Esophagus muscularis mucosa (tissue), 4 donors: ENCODE results near the gene NELFA. TPM values are rescaled to one million over a fixed set of nuclear protein-coding genes. Genes with fewer than 3 reads are reported as not detected.

Experiments used
- DNase-seq: peaks from one replicate; pipeline ENCODE4 v3.0.0-alpha.2; 2017; ENCODE audit errors: extremely low spot score
- H3K27ac ChIP-seq, 4 donors: fragments of 200-600 bp; sonication (generic); replicated peaks in 1 of 4; 1 replicate in 3 of 4; 2 replicates in 1 of 4; pipeline ENCODE4 v1.5.1; 2016 to 2019; ENCODE audit warnings: mild to moderate bottlenecking in 1 of 4
- H3K27me3 ChIP-seq, 4 donors: fragments of 200-600 bp; sonication (generic); one replicate each; pipeline versions ENCODE4 v1.5.1 to v1.6.0; 2016 to 2019
- H3K36me3 ChIP-seq, 4 donors: fragments of 200-600 bp; sonication (generic); one replicate each; pipeline ENCODE4 v1.5.1; 2016 to 2019
- H3K4me1 ChIP-seq, 4 donors: fragments of 200-600 bp; sonication (generic); one replicate each; pipeline ENCODE4 v1.5.1; 2016 to 2019
- H3K4me3 ChIP-seq, 4 donors: fragments of 200-600 bp; sonication (generic); 1 replicate in 2 of 4; 2 replicates in 2 of 4; pipeline ENCODE4 v1.5.1; 2016 to 2019; ENCODE audit warnings: mild to moderate bottlenecking in 4 of 4, moderate library complexity in 1 of 4
- H3K9me3 ChIP-seq, 4 donors: fragments of 200-600 bp; sonication (generic); 1 replicate in 3 of 4; 2 replicates in 1 of 4; pipeline ENCODE4 v1.5.1; 2016 to 2019
- EP300 ChIP-seq: sonication (generic); formaldehyde crosslinking; IDR thresholded peaks from one replicate; pipeline ENCODE4 v1.6.1; 2017; ENCODE audit warnings: antibody characterized with exemption
- POLR2A ChIP-seq: fragments of 450-650 bp; IDR thresholded peaks from one replicate; pipeline ENCODE4 v1.6.1; 2017; ENCODE audit warnings: antibody characterized with exemption, moderate library complexity, mild to moderate bottlenecking, low read depth
- POLR2AphosphoS5 ChIP-seq, 2 donors: sonication (generic); formaldehyde crosslinking; IDR thresholded peaks; one replicate each; pipeline ENCODE4 v1.6.1; 2017; ENCODE audit warnings: antibody characterized with exemption in 2 of 2
- WGBS: methylation state at CpG from one replicate; pipeline ENCODE4 v1.1.5; 2018; 5-methylcytosine and 5-hydroxymethylcytosine counted together
- intact Hi-C: fragments of 100-400 bp; cut with DNase I; formaldehyde crosslinking; loops from one replicate; pipeline ENCODE4 v1.15.1; 2023
- total RNA-seq, 4 donors: library from RNA; depleted of rRNA; stranded (reverse); fragments of >200 nt; gene quantifications; one replicate each; pipeline versions ENCODE4 v1.1.0 to v1.2.1, GENCODE V29; 2016
- TF ChIP-seq, protein P1 (sequence below), 3 experiments: fragments of 200-600 bp in 2 of 3; fragments of 450-650 bp in 1 of 3; sonication (generic) in 2 of 3; IDR thresholded peaks; one replicate each; pipeline ENCODE4 v1.5.1; 2017 to 2019; ENCODE audit warnings: antibody characterized with exemption in 3 of 3, mild to moderate bottlenecking in 2 of 3, moderate library complexity in 1 of 3

NELFA gene
- total RNA-seq, 4 donors from 2014 or later: 15.4 to 23.7 (median 18.7) TPM

GRCh38 chr4:1984406-1985191, 24.2 kb downstream of the NELFA start:
- H3K4me1 ChIP-seq: peaks cover 0 to 9% (median 0%) of the 10 kb centered on the region in 4 donors
- WGBS: 75% methylated on average over 15 of the region's 27 CpGs
- H3K27ac ChIP-seq: no peak overlapping the region
- no peaks in the 10 kb centered on the region for H3K27me3 ChIP-seq
- H3K9me3 ChIP-seq: no peaks in the 10 kb centered on the region
- H3K4me3 ChIP-seq: no peak overlapping the region
- no peak for DNase-seq
- intact Hi-C loops: no loop called here
- TF ChIP-seq, protein P1, sequence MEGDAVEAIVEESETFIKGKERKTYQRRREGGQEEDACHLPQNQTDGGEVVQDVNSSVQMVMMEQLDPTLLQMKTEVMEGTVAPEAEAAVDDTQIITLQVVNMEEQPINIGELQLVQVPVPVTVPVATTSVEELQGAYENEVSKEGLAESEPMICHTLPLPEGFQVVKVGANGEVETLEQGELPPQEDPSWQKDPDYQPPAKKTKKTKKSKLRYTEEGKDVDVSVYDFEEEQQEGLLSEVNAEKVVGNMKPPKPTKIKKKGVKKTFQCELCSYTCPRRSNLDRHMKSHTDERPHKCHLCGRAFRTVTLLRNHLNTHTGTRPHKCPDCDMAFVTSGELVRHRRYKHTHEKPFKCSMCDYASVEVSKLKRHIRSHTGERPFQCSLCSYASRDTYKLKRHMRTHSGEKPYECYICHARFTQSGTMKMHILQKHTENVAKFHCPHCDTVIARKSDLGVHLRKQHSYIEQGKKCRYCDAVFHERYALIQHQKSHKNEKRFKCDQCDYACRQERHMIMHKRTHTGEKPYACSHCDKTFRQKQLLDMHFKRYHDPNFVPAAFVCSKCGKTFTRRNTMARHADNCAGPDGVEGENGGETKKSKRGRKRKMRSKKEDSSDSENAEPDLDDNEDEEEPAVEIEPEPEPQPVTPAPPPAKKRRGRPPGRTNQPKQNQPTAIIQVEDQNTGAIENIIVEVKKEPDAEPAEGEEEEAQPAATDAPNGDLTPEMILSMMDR (IDR thresholded peaks at IDR 0.05): no peak
- TF ChIP-seq POLR2A (no peak), POLR2AphosphoS5 (IDR thresholded peaks at IDR 0.05) (no peak), EP300 (no peak)
- peaks cover 68 to 100% (median 100%) of the 10 kb centered on the region in 4 donors for H3K36me3 ChIP-seq

- H3K9me3 ChIP-seq: no peaks in the 10 kb centered on the region
- intact Hi-C loops: no loop called here
- DNase-seq: no peak
- H3K4me1 ChIP-seq: peaks cover 0 to 9% (median 0%) of the 10 kb centered on the region in 4 donors
- H3K27ac ChIP-seq: no peak overlapping the region
- TF ChIP-seq, protein P1 (IDR thresholded peaks at IDR 0.05): no peak
- TF ChIP-seq POLR2A (no peak), POLR2AphosphoS5 (IDR thresholded peaks at IDR 0.05) (no peak), EP300 (no peak)
- H3K27me3 ChIP-seq: no peaks in the 10 kb centered on the region
- H3K36me3 ChIP-seq: peaks cover 66 to 100% (median 99%) of the 10 kb centered on the region in 4 donors
- WGBS: 86% methylated on average over 20 of the region's 21 CpGs
- no peak overlapping the region for H3K4me3 ChIP-seq
These were observed 24.8 kb downstream of the NELFA start for GRCh38 chr4:1983846-1984405.

DNA sequence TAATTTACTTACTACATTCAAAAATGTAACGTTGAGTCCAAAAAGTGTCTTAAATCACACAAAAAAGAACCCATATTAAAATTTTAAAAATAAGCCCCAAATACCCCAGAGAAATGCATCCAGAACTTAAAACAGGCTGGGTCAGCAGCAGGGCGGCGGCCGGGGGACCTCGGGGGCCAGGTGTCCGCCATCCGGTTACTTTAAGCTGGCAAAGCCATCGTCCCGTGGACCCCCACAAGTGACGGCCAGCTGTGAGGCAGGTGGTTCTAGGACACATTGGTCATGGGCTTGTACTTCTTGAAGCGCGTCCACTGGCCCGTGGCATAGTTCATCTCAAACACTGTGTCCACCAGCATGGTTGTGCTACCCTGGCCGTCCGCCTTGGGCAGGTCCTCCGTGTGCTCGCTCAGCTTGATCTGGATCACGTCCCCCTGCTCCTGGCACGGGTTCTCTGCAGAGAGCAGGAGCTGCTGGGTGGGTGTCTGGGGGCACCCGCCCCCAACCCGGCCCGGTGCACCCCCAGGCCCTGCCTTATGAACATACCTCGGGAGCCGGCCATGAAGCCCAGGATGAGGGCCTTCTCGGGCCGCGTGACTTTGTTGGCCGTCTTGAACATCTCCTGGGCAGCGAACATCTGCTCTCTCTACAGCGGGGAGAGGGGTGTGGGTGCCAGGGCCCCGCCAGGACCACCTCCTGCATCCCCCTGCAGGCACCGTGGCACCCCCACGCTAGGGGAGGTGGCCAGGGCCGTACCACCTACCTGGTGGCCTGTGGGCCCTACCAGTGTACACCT, 25.5 kb downstream of the NELFA start:
- H3K36me3 ChIP-seq: peaks cover 73 to 100% (median 99%) of the 10 kb centered on the region in 4 donors
- no peak overlapping the region for H3K27ac ChIP-seq
- WGBS: 91% methylated on average over 22 of the region's 34 CpGs
- no peak for TF ChIP-seq POLR2AphosphoS5 (IDR thresholded peaks at IDR 0.05)
- TF ChIP-seq, protein P1 (IDR thresholded peaks at IDR 0.05): no peak
- TF ChIP-seq EP300: no peak
- TF ChIP-seq POLR2A: no peak
- no peak for DNase-seq
- H3K27me3 ChIP-seq: no peaks in the 10 kb centered on the region
- no peak overlapping the region for H3K4me3 ChIP-seq
- H3K9me3 ChIP-seq: no peaks in the 10 kb centered on the region
- H3K4me1 ChIP-seq: peaks cover 0 to 9% (median 0%) of the 10 kb centered on the region in 4 donors
- intact Hi-C loops: no loop called here

GRCh38 chr4:1982124-1983052, 26.4 kb downstream of the NELFA start:
- Histone ChIP-seq H3K36me3 (peaks cover 68 to 100% (median 99%) of the 10 kb centered on the region in 4 donors), H3K27ac (no peak overlapping the region), H3K9me3 (no peaks in the 10 kb centered on the region), H3K4me1 (peaks cover 0 to 9% (median 0%) of the 10 kb centered on the region in 4 donors), H3K27me3 (no peaks in the 10 kb centered on the region), H3K4me3 (no peak overlapping the region)
- DNase-seq: no peak
- 83% methylated on average over 15 of the region's 16 CpGs for WGBS
- TF ChIP-seq POLR2AphosphoS5 (IDR thresholded peaks at IDR 0.05) (no peak), EP300 (no peak), POLR2A (no peak)
- TF ChIP-seq, protein P1 (IDR thresholded peaks at IDR 0.05): no peak
- intact Hi-C loops: no loop called here
